Measurements from ENCODE around the gene HPS5.
"Not testable (repeated sequence)": the region's sequence is repeated elsewhere in the genome, so short reads cannot be mapped to it uniquely, and the experiment has no call there.

HPS5 gene

GRCh38 chr11:18315893-18316292, 6.0 kb downstream of the HPS5 start:
- no peak for DNase-seq

GRCh38 chr11:18314784-18315523, 7.0 kb downstream of the HPS5 start:
- no peak for DNase-seq

- DNase-seq: no peak
Measured at GRCh38 chr11:18313965-18314763, 7.8 kb downstream of the HPS5 start.

- DNase-seq: no peak
Measured at GRCh38 chr11:18312663-18313420, 9.1 kb downstream of the HPS5 start.

GRCh38 chr11:18312012-18312411, 9.9 kb downstream of the HPS5 start:
- no peak for DNase-seq

GRCh38 chr11:18310800-18311340, 11.1 kb downstream of the HPS5 start:
- no peak for DNase-seq

- no peak for DNase-seq
Measured at GRCh38 chr11:18309691-18310090, 12.2 kb downstream of the HPS5 start.

- no peak for DNase-seq
Measured at GRCh38 chr11:18308242-18308641, 13.7 kb downstream of the HPS5 start.

- no peak for DNase-seq
Measured at GRCh38 chr11:18307461-18308139, 14.3 kb downstream of the HPS5 start.

- DNase-seq: no peak
Measured at GRCh38 chr11:18304745-18305144, 17.2 kb downstream of the HPS5 start.

- DNase-seq: no peak
Measured at GRCh38 chr11:18299721-18300120, 22.2 kb downstream of the HPS5 start.

- DNase-seq: no peak
Measured at GRCh38 chr11:18295316-18295715, 26.6 kb downstream of the HPS5 start.

GRCh38 chr11:18294862-18295261, 27.1 kb downstream of the HPS5 start:
- DNase-seq: no peak

GRCh38 chr11:18288911-18289310, 33.0 kb downstream of the HPS5 start:
- no peak for DNase-seq

- DNase-seq: no peak
Measured at GRCh38 chr11:18285841-18286240, 36.1 kb downstream of the HPS5 start.

GRCh38 chr11:18282626-18283025, 39.3 kb downstream of the HPS5 start:
- no peak for DNase-seq

GRCh38 chr11:18280438-18281045, 41.4 kb downstream of the HPS5 start:
- peak in 1 of 2 experiments; percentile 1 for DNase-seq

- DNase-seq: no peak
Measured at GRCh38 chr11:18277565-18278271, 44.2 kb downstream of the HPS5 start.

GRCh38 chr11:18271206-18271605, 50.7 kb downstream of the HPS5 start:
- DNase-seq: no peak

GRCh38 chr11:18270102-18270501, 51.8 kb downstream of the HPS5 start:
- DNase-seq: no peak

GRCh38 chr11:18269252-18269651, 52.7 kb downstream of the HPS5 start:
- DNase-seq: not testable (repeated sequence)

All from cerebellar nuclear complex (tissue), 1 donor.